Aorta (tissue), 5 donors: Measurements from ENCODE around the gene CLEC16A. TPM values are rescaled to one million over a fixed set of nuclear protein-coding genes. Genes with fewer than 3 reads are reported as not detected.
A peak's percentile ranks its signal among the peaks of the same experiment; 100 is the strongest.

Experiments
- ATAC-seq: fragments of 200-7000 bp; cut with Tn5 transposase; one replicate; pipeline ENCODE4 v1.9.1; 2022; ENCODE audit warnings: moderate library complexity; ENCODE audit not compliant: low FRiP score
- DNase-seq, 2 donors: peaks; one replicate each; pipeline ENCODE4 v3.0.0-alpha.2; 2020
- H3K27ac ChIP-seq, 2 donors: one replicate each; pipeline ENCODE4 v1.5.1; 2013; ENCODE audit warnings: low read length in 2 of 2, mild to moderate bottlenecking in 2 of 2, moderate library complexity in 2 of 2, control low read depth in 1 of 2, inconsistent platforms in 1 of 2, low read depth in 1 of 2
- H3K27me3 ChIP-seq, 2 donors: one replicate each; pipeline ENCODE4 v1.6.1; 2013; ENCODE audit warnings: control low read depth in 1 of 2, low read length in 1 of 2, mild to moderate bottlenecking in 1 of 2, moderate library complexity in 1 of 2; ENCODE audit not compliant: insufficient read depth in 2 of 2, control insufficient read depth in 1 of 2
- H3K36me3 ChIP-seq, 2 donors: one replicate each; pipeline ENCODE4 v1.6.1; 2013; ENCODE audit warnings: control low read depth in 1 of 2, low read length in 1 of 2, mild to moderate bottlenecking in 1 of 2; ENCODE audit not compliant: insufficient read depth in 2 of 2, control insufficient read depth in 1 of 2
- H3K4me1 ChIP-seq, 2 donors: one replicate each; pipeline ENCODE4 v1.6.1; 2013; ENCODE audit warnings: low read length in 2 of 2, control low read depth in 1 of 2, mild to moderate bottlenecking in 1 of 2, moderate library complexity in 1 of 2; ENCODE audit not compliant: insufficient read depth in 2 of 2, control insufficient read depth in 1 of 2
- H3K4me3 ChIP-seq, 2 donors: one replicate each; pipeline ENCODE4 v1.5.1; 2013; ENCODE audit warnings: low read length in 2 of 2, control low read depth in 1 of 2, mild to moderate bottlenecking in 1 of 2
- H3K9me3 ChIP-seq: one replicate; pipeline ENCODE4 v1.6.1; 2013; ENCODE audit warnings: mild to moderate bottlenecking, low read length; ENCODE audit not compliant: control insufficient read depth
- WGBS, 2 donors: extraction: QIAGEN DNeasy Blood & Tissue Kit; methylation state at CpG; one replicate each; pipeline ENCODE4 v1.1.7; 2013; 5-methylcytosine and 5-hydroxymethylcytosine counted together
- intact Hi-C, 2 donors: fragments of 100-400 bp; cut with DNase I; formaldehyde crosslinking; loops; one replicate each; pipeline versions ENCODE4 v1.14.2 to v1.15.0; 2022
- polyA plus RNA-seq, 2 donors: library from polyadenylated mRNA; stranded (reverse); fragments of 200-250 nt; gene quantifications; one replicate each; pipeline ENCODE4 v1.2.3, GENCODE V29; 2013
- total RNA-seq, 2 donors: library from RNA; stranded (reverse); fragmentation: NEBNext Ultra II Directional; extraction: Animal tissue kit (Norgen Biotek cat#: 25700); gene quantifications; one replicate each; pipeline ENCODE4 v1.2.1, GENCODE V29; 2021
- donor health status: healthy with polysubstance abuse.
- donor health status: Bipolar disorder and iron deficiency.
- donor health status: DM: no; HTN: no; CAD: no.
- donor health status: DM: no; HTN: no; CAD: no.
- donor health status: DM: yes; HTN: yes; CAD: no.

CLEC16A gene
- total and polyA plus RNA-seq, 4 donors = 5.9 to 28.8 (median 19.0) TPM

- H3K27ac ChIP-seq = peak overlapping the region in 1 of 2 donors; percentile 38
- DNase-seq (no peak), ATAC-seq (no peak)
- H3K27me3 ChIP-seq = no peaks in the 10 kb centered on the region
- 69 to 73% methylated on average over 7 to 8 of the region's 8 CpGs for WGBS, 2 donors
- intact Hi-C loops = loop anchor here in 1 of 2 donors (10.0 kb wide), 1 partner anchor 147 kb away; no protein-coding TSS in a partner anchor
- H3K4me3 ChIP-seq = no peak overlapping the region
- H3K4me1 ChIP-seq = peaks cover 0 to 4% of the 10 kb centered on the region in 2 donors
- H3K36me3 ChIP-seq = no peaks in the 10 kb centered on the region
- H3K9me3 ChIP-seq = no peaks in the 10 kb centered on the region
Observed at GRCh38 chr16:11121914-11122692, 177.7 kb downstream of the CLEC16A start.

DNA sequence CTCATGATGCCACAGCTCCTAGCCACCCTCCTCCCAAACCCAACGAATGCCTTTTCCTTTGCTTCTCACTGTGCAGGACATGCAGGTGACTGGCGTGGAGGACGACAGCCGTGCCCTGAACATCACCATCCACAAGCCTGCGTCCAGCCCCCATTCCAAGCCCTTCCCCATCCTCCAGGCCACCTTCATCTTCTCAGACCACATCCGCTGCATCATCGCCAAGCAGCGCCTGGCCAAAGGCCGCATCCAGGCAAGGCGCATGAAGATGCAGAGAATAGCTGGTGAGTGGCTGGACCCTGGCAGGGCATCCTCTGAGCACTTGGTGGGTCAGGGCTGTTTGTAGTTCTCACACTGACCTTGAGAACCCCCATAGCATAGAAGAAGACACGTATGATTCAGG, 179.3 kb downstream of the CLEC16A start:
- intact Hi-C loops = loop anchor here in 1 of 2 donors (10.0 kb wide), 1 partner anchor 149 kb away; no protein-coding TSS in a partner anchor
- no peaks in the 10 kb centered on the region for H3K27me3 ChIP-seq
- DNase-seq = no peak

GRCh38 chr16:11125936-11126335, 181.6 kb downstream of the CLEC16A start:
- ATAC-seq = no peak
- H3K9me3 ChIP-seq = no peaks in the 10 kb centered on the region
- DNase-seq = no peak

More for the DNA sequence above, 179.3 kb downstream of the CLEC16A start:
- 96 to 97% methylated on average over 11 of the region's 11 CpGs for WGBS, 2 donors
- Histone ChIP-seq H3K36me3 (no peaks in the 10 kb centered on the region), H3K9me3 (no peaks in the 10 kb centered on the region), H3K27ac (no peak overlapping the region), H3K4me1 (peaks cover 0 to 3% of the 10 kb centered on the region in 2 donors), H3K4me3 (no peak overlapping the region)
- ATAC-seq = no peak

GRCh38 chr16:11126399-11127054, 182.2 kb downstream of the CLEC16A start:
- Histone ChIP-seq H3K4me1 (peaks cover 0 to 3% of the 10 kb centered on the region in 2 donors), H3K36me3 (no peaks in the 10 kb centered on the region), H3K27ac (no peak overlapping the region), H3K4me3 (no peak overlapping the region), H3K27me3 (no peaks in the 10 kb centered on the region), H3K9me3 (no peaks in the 10 kb centered on the region)
- intact Hi-C loops = loop anchor here in 1 of 2 donors (5.0 to 10.0 kb wide), 2 partner anchors 36 to 152 kb away; no protein-coding TSS in a partner anchor
- DNase-seq = no peak
- ATAC-seq = no peak
- 46 to 58% methylated on average over 12 of the region's 12 CpGs for WGBS, 2 donors

More at GRCh38 chr16:11125936-11126335, 181.6 kb downstream of the CLEC16A start:
- H3K36me3 ChIP-seq = no peaks in the 10 kb centered on the region
- intact Hi-C loops = loop anchor here in 1 of 2 donors (5.0 to 10.0 kb wide), 2 partner anchors 36 to 151 kb away; no protein-coding TSS in a partner anchor
- WGBS, 2 donors = 21 to 44% methylated on average over 17 of the region's 17 CpGs
- no peak overlapping the region for H3K4me3 ChIP-seq
- H3K27ac ChIP-seq = no peak overlapping the region
- H3K27me3 ChIP-seq = no peaks in the 10 kb centered on the region
- peaks cover 0 to 3% of the 10 kb centered on the region in 2 donors for H3K4me1 ChIP-seq

DNA sequence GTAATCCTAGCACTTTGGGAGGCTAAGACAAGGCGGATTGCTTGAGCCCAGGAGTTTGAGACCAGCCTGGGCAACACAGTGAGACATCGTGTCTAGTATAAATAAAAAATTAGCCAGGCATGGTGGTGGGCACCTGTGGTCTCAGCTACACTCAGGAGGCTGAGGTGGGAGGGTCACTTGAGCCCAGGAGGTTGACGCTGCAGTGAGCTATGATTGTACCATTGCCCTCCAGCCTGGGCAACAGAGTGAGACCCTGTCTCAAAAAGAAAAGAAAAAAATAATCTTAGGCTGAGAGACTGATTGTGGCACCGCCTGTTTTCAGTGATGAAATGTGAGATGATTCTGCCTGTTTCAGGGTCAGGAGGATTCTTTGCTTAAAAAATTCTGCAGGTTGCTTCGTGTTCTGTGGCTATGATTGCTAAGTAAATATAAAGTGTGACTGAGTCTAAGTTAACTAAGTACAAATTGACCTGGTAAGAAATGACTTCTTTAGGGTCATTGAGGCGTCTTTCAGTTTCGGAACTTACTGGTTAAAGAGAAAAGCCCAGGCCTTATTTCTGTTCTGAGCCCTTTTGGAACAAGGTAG, 183.3 kb downstream of the CLEC16A start:
- Histone ChIP-seq H3K36me3 (no peaks in the 10 kb centered on the region), H3K27me3 (no peaks in the 10 kb centered on the region), H3K9me3 (no peaks in the 10 kb centered on the region), H3K4me3 (no peak overlapping the region), H3K27ac (no peak overlapping the region), H3K4me1 (peaks cover 0 to 3% of the 10 kb centered on the region in 2 donors)
- intact Hi-C loops = loop anchor here in 1 of 2 donors (5.0 to 10.0 kb wide), 2 partner anchors 35 to 153 kb away; no protein-coding TSS in a partner anchor
- ATAC-seq (no peak), DNase-seq (no peak)
- WGBS, 2 donors = 85 to 88% methylated on average over 7 of the region's 7 CpGs

- no peak overlapping the region for H3K4me3 ChIP-seq
- H3K9me3 ChIP-seq = no peaks in the 10 kb centered on the region
- intact Hi-C loops = loop anchor here in 1 of 2 donors (5.0 to 10.0 kb wide), 2 partner anchors 34 to 154 kb away; no protein-coding TSS in a partner anchor
- WGBS, 2 donors = 26 to 28% methylated on average over 9 of the region's 9 CpGs
- DNase-seq (no peak), ATAC-seq (no peak)
- no peaks in the 10 kb centered on the region for H3K36me3 ChIP-seq
- H3K27me3 ChIP-seq = no peaks in the 10 kb centered on the region
- H3K27ac ChIP-seq = no peak overlapping the region
- peaks cover 2 to 3% of the 10 kb centered on the region in 2 donors for H3K4me1 ChIP-seq
Observed at GRCh38 chr16:11128211-11129141, 184.1 kb downstream of the CLEC16A start.

DNA sequence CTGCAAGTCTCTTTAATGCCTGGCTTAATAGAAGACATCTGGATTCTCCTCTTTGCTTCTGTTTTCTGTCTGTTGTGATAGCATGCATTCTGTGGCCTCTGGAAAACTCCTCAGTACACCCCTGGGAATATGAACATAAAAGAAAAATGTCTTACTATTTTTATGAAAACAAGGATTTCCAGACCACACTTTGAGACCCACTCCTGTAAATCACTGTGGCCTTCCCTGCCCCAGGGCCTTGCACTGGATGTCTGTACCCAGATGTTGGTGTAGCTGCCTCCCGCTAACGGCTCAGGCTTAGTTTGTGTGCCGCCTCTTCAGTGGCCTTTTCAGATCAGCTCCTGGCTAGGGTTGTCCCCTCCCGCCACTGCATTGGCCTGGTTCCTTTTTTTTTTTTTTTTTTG, 185.0 kb downstream of the CLEC16A start:
- no peaks in the 10 kb centered on the region for H3K27me3 ChIP-seq
- H3K27ac ChIP-seq = no peak overlapping the region
- WGBS, 2 donors = 85 to 90% methylated on average over 3 to 4 of the region's 4 CpGs
- H3K9me3 ChIP-seq = no peaks in the 10 kb centered on the region
- H3K36me3 ChIP-seq = no peaks in the 10 kb centered on the region
- H3K4me3 ChIP-seq = no peak overlapping the region
- intact Hi-C loops = loop anchor here in 1 of 2 donors (5.0 to 10.0 kb wide), 2 partner anchors 33 to 155 kb away; no protein-coding TSS in a partner anchor
- DNase-seq (no peak), ATAC-seq (no peak)
- peaks cover 3% of the 10 kb centered on the region in 2 donors for H3K4me1 ChIP-seq
